ENCODE measurements around the gene ZNF543. TPM values are rescaled to one million over a fixed set of nuclear protein-coding genes. Genes with fewer than 3 reads are reported as not detected.

Gene ZNF543
- total RNA-seq, 1 donor from 2014 or later = 5.7 TPM

- H3K4me3 ChIP-seq (ENCODE audit: low read depth, low read length) = no peak overlapping the region
- TF ChIP-seq CTCF (conservative IDR thresholded peaks at IDR 0.05; ENCODE audit: low read depth, low read length) = no peak
- DNase-seq (ENCODE audit: low read depth) = no peak
Observed at GRCh38 chr19:57348136-57348535, 27.9 kb downstream of the ZNF543 start.

- TF ChIP-seq CTCF (conservative IDR thresholded peaks at IDR 0.05; ENCODE audit: low read depth, low read length) = no peak
- peak within 1 kb of the TSS; percentile 91 for H3K4me3 ChIP-seq (ENCODE audit: low read depth, low read length)
- DNase-seq (ENCODE audit: low read depth) = peak; percentile 65
Observed at GRCh38 chr19:57350877-57351805, 30.9 kb downstream of the ZNF543 start, which contains the start of gene ZNF304. Gene ZNF304 (plus strand): TSS chr19:57351271. CDS start chr19:57351665, 394 bp downstream.

GRCh38 chr19:57351867-57352266 lies 31.6 kb downstream of the ZNF543 start:
- DNase-seq (ENCODE audit: low read depth) = no peak
- TF ChIP-seq CTCF (conservative IDR thresholded peaks at IDR 0.05; ENCODE audit: low read depth, low read length) = peak; percentile 20
- H3K4me3 ChIP-seq (ENCODE audit: low read depth, low read length) = peak overlapping the region; percentile 91

- TF ChIP-seq CTCF (conservative IDR thresholded peaks at IDR 0.05; ENCODE audit: low read depth, low read length) = no peak
- H3K4me3 ChIP-seq (ENCODE audit: low read depth, low read length) = no peak overlapping the region
- no peak for DNase-seq (ENCODE audit: low read depth)
Observed at GRCh38 chr19:57355916-57356315, 35.6 kb downstream of the ZNF543 start.

- no peak for TF ChIP-seq CTCF (conservative IDR thresholded peaks at IDR 0.05; ENCODE audit: low read depth, low read length)
- no peak for DNase-seq (ENCODE audit: low read depth)
- no peak overlapping the region for H3K4me3 ChIP-seq (ENCODE audit: low read depth, low read length)
Observed at GRCh38 chr19:57357406-57357805, 37.1 kb downstream of the ZNF543 start.

GRCh38 chr19:57359300-57359699 lies 39.0 kb downstream of the ZNF543 start:
- no peak overlapping the region for H3K4me3 ChIP-seq (ENCODE audit: low read depth, low read length)
- no peak for TF ChIP-seq CTCF (conservative IDR thresholded peaks at IDR 0.05; ENCODE audit: low read depth, low read length)
- DNase-seq (ENCODE audit: low read depth) = no peak
